HuH-7 (cell line): ENCODE measurements around the gene ANK2.

Source experiments
- DNase-seq: peaks from one replicate; pipeline ENCODE4 v3.0.0; 2011; ENCODE audit warnings: low spot score

Gene ANK2

DNA sequence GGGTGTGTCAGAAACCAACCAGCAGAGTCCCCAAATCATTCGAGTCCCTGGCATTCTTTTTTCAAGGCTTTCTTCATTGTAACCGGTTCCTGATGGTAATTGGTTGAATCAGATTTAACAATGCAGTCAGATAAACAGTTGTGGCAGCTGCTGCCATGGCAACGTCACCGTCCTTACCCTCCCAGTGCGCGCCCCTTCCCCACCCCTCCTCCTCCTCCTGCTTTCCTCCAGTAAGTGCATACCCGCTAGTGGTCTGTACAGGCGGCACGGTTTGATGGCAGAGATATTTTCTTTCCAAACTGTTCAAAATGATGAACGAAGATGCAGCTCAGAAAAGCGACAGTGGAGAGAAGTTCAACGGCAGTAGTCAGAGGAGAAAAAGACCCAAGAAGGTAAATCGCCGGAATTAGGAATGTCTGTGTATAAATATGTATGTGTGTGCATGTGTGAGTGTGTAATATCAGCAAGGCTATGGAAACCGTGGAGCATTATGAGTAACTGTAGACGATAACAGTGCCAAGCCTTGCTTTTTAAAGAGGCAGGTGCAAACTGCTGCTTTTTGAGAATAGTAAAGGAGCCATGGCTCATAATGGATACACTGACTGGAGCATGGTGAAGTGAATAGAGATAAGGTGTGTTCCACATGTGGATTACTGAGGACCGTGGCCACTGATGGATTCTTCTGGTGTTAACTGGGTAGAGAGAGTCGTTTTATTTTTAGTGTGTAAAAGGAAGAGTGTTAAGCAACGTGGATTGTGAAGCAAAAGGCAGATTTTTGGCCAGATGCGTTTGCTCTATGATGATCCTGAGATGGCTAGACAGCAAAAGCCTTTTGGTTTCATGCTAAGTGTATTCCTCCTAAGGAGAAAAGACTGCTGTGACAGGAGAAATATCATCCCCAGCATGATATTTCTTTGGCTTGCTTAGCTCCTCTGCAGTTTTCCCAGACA, at the start of gene ANK2:
Gene ANK2, plus strand, starts transcription at position 233 of the 950 bp plus-strand sequence. Its CDS starts 76 bp downstream, at position 309.
- no peak for DNase-seq

DNA sequence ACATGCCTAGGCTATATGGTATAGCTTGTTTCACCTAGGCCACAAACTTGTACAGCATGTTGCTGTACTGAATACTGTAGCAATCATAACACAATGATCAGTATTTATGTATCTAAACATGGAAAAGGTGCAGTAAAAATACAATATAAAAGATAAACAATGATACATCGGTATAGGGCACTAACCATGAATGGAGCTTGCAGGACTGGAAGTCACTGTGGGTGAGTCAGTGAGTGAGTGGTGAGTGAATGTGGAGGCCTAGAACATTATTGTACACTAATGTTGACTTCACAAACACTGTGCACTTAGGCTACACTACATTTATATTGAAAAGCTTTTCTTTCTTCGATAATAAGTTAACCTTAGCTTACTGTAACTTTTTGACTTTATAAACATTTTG, 45.6 kb upstream of the ANK2 start:
- no peak for DNase-seq

GRCh38 chr4:113004655-113005054, 44.8 kb upstream of the ANK2 start:
- DNase-seq = no peak

DNA sequence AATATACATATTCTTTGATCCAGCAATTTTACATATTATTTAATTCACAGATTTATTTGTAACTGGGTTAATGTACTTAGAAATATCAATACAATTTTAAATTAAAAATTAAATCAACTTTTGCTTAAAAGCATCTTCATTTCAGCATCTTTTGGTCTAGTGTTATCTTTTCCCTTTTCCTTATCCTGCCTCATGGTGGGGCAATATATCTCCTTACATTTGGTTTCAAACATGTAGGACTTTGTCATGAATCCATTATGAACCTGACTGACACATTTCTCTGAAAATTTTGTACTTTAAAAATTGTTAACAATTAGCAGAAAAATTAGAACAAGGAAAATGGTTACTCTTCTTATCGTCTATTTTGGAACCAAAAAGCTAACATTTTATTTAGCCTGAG, 42.8 kb upstream of the ANK2 start:
- no peak for DNase-seq

GRCh38 chr4:113007151-113007550, 42.3 kb upstream of the ANK2 start:
- DNase-seq = no peak

GRCh38 chr4:113008135-113008534, 41.3 kb upstream of the ANK2 start:
- no peak for DNase-seq

GRCh38 chr4:113008716-113009115, 40.7 kb upstream of the ANK2 start:
- no peak for DNase-seq

DNA sequence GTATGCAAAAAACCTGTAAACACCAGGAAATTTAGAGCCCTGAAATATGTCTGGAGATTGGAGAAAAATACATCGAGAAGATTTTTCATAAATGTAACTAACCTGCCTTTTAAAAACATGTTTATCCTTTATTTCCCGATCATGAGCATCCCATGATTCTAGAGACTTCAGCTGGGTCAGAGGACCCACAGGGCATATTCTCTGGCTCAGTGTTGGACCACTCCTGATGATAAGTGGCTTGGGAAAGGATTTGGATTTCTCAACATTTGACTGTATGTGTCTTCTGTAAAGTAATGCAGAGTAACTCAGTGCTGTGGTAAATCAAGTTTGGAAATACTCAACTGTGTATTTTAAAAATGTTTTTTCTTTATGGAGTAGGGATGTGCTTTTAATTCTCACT, 40.0 kb upstream of the ANK2 start:
- no peak for DNase-seq

GRCh38 chr4:113012122-113012725, 37.2 kb upstream of the ANK2 start:
- no peak for DNase-seq

- DNase-seq = no peak
These were observed 36.7 kb upstream of the ANK2 start for GRCh38 chr4:113012786-113013185.

DNA sequence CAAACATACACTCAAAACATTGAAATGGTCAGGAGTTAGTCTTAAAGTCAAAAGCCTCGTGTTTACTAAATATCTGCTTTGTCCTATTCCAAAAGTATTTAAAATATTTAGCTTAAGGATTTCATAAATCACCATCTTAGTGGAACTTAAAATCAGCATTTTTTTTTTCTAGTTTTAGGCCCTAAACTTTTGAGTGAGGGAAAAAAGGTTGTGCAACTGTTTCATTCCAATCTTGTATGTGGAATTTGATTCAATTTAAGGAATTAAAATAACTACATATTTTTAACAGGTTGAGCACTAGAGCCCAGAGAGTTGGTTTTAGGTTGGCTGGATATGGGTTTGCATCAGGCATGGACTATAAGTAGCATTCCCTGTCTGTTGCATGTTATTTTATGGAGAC, 35.7 kb upstream of the ANK2 start:
- DNase-seq = no peak

- no peak for DNase-seq
These were observed 33.1 kb upstream of the ANK2 start for GRCh38 chr4:113016377-113016776.

DNA sequence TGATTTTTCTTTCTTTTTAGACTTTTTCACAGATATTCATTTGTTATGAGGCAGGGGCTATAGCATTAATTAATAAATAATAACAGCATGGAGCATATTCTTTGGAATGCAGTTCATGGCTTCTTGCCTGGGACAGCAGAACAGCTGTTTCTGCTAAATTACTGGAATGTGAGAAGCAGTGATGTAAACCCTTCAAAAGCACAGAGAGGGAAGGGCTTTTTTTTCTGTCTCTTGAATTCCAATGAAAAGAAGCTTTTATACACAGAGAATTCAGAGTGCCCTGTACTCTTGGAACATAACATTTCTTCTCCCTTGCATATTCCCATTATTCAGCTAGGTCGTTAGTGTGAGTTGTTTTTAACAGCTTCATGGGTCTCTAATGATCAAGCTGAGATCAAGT, 28.5 kb upstream of the ANK2 start:
- DNase-seq = no peak

DNA sequence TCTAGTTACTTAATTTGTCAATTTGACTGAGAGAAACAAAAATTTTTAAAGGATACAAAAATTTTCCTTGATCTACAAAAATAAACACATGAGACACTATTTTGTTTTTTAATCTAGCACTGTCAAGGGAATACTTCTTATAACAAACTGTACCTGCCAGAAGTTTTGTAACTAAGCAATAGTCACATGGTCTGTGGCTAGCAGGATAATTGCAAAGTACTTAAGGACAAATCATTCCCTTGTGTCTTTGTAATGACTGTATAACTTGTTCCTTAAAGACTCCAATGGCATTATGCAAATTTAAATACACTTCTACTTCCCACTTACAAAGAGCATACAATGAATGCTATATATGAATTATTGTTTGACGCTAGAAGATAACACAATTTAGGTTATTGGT, 25.1 kb upstream of the ANK2 start:
- DNase-seq = no peak

DNA sequence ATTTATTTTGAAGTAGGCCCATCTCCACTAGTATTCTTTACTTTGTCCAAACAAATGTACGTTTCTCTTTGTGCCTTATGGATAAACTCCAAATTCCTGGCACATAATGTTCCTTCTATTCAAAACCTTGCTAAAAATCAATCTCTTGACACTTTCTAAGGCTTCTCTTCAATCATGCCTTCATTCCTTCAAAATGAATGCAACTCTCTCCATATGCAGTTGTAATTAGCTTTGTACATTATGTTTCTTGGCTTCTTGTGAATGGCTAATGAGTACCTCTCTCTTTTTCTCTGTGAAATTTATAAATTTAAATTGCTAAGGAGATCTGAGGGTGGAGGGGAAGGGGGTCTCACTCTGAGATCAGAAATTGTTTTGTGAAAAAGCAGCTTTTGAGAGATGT, 24.0 kb upstream of the ANK2 start:
- DNase-seq = no peak

DNA sequence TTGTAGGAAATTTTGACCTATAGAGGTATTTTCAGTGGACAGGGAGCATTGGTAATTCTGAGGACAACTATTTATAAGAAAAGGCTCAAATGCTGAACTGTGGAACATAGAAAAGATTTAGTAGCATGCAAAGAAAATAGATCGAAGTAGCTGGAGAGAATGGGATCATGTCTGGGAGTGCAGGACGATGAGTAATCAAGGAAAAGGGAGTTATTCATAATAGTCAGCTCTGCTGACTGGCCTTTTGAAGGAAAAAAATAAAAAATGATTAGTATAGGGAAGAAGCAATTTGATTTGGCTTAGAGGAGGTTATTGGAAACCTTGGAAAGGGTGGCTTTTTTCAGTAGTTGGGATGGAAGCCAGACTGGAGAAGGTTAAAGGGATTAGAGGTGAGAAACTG, 22.9 kb upstream of the ANK2 start:
- no peak for DNase-seq

- no peak for DNase-seq
These were observed 21.4 kb upstream of the ANK2 start for GRCh38 chr4:113028074-113028473.

- no peak for DNase-seq
These were observed 18.2 kb upstream of the ANK2 start for GRCh38 chr4:113031212-113031611.

GRCh38 chr4:113040793-113041192, 8.7 kb upstream of the ANK2 start:
- DNase-seq = no peak

DNA sequence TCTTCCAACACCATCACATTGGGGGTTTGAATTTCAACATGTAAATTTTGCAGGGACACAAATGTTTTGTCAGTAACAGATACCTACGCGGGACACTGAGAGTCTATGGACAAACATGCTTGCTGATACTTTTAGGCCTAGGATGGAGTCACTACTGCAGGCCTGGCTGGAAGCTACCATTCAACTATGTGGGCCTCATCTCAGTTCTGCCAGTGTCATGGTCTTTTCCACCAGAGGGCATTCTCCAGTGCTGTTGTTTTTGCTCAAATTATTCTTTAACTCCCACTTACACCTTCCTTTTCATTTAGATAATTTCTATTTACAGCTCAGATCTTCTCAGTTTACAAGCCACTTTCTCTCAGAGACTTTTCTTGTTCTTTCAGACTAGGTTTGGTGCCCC, 7.0 kb upstream of the ANK2 start:
- DNase-seq = no peak

DNA sequence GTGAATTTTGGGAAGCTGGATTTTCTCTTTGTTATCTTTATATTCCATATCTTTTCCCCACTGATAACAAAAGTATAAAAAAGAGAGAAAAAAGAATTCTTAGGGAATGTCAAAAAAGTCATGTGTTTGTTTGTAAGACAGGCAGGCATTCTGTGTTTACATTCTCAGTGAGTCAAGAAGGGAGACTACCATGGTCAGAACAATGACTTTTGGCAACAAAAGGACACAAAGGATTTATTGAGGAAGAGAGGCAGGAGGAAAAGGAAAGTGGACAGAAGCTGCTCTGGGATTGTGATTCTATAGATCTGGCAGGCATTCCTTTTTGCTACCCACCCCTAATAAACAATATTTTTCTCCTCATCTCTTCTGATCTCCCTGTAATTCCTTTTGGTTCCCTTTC, 5.9 kb upstream of the ANK2 start:
- no peak for DNase-seq

DNA sequence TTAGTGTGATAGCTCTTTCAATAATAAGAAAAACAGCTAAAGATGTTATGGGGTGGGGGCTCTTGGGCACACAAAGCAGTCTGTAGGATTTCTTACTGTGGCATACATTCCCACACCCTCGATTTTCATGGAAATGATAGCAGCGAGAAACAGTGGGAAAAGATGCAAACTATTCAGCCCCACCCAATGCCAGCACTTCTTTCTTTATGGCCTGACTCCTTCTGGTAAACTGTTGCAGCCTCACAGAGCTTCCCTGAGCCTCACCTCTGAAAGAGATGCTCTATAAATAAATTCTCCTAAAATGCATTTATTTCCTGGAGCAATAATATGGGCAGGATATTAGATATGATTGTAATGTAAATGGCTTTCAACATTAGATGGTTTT, 910 bp downstream of the ANK2 start:
- DNase-seq = no peak

- DNase-seq = no peak
These were observed 1.4 kb downstream of the ANK2 start for GRCh38 chr4:113050837-113051236.

DNA sequence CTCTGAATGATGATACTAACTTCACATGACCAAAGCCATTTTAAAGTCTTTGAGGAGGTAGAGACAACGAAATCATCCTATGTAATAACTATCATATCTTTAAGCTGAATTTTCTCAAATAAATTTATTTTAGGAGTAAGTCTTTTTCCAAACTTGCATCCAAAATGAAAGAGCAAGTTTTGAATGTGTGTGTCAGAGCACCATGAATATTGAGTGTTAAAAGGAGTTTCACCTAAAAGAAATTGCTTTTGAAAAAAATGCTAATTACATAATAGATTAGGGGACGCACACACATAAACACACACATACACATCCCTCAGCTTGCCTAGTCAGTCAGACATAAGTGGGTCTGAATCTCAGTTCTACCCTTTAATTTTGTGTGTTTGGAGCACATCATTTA, 1.9 kb downstream of the ANK2 start:
- DNase-seq = no peak
